Posterior vena cava (tissue), 2 donors: ENCODE data around the gene CD7. TPM values are rescaled to one million over a fixed set of nuclear protein-coding genes. Genes with fewer than 3 reads are reported as not detected.

ENCODE experiments used
- DNase-seq: peaks from one replicate; pipeline ENCODE4 v3.0.0-alpha.2; 2020; ENCODE audit warnings: low spot score
- intact Hi-C, 2 donors: fragments of 100-400 bp; cut with DNase I; formaldehyde crosslinking; loops; one replicate each; pipeline versions ENCODE4 v1.14.1 to v1.14.2; 2022 to 2023
- total RNA-seq, 2 donors: library from RNA; stranded (reverse); fragmentation: NEBNext Ultra II Directional; extraction: Animal tissue kit (Norgen Biotek cat#: 25700); gene quantifications; one replicate each; pipeline ENCODE4 v1.2.1, GENCODE V29; 2021
- donor health status: DM: yes; HTN: yes; CAD: no.
- donor health status: DM: yes; HTN: yes; CAD: no.

Gene CD7
- total RNA-seq, 2 donors from 2014 or later: 1.9 to 3.0 TPM

GRCh38 chr17:82319619-82320062 is 2.2 kb upstream of the CD7 start:
- intact Hi-C loops: loop anchor here (2.0 to 10.0 kb wide), 3 partner anchors 83 to 285 kb away; partner anchors contain the start of genes DCXR (in 1 of the 2) and RAC3 (in 1 of the 2)

GRCh38 chr17:82318772-82319606 is 1.6 kb upstream of the CD7 start:
- intact Hi-C loops: no loop called here
- no peak for DNase-seq

More at GRCh38 chr17:82319619-82320062, 2.2 kb upstream of the CD7 start:
- no peak for DNase-seq

- intact Hi-C loops: no loop called here
- no peak for DNase-seq
Observed at GRCh38 chr17:82318169-82318498, 726 bp upstream of the CD7 start.

GRCh38 chr17:82316651-82317393 is 586 bp downstream of the CD7 start:
- intact Hi-C loops: no loop called here
- DNase-seq: no peak

GRCh38 chr17:82315703-82316358 is 1.6 kb downstream of the CD7 start:
- DNase-seq: no peak
- intact Hi-C loops: no loop called here

GRCh38 chr17:82314727-82315605 is 2.4 kb downstream of the CD7 start:
- DNase-seq: no peak
- intact Hi-C loops: no loop called here

GRCh38 chr17:82314012-82314726 is 3.2 kb downstream of the CD7 start:
- intact Hi-C loops: no loop called here

GRCh38 chr17:82313195-82314011 is 4.0 kb downstream of the CD7 start:
- DNase-seq: no peak
- intact Hi-C loops: no loop called here

More at GRCh38 chr17:82314012-82314726, 3.2 kb downstream of the CD7 start:
- DNase-seq: no peak

GRCh38 chr17:82311971-82312370 is 5.4 kb downstream of the CD7 start:
- intact Hi-C loops: no loop called here
- DNase-seq: no peak

- intact Hi-C loops: no loop called here
Observed at GRCh38 chr17:82310877-82311276, 6.5 kb downstream of the CD7 start.

GRCh38 chr17:82309656-82310570 is 7.5 kb downstream of the CD7 start:
- intact Hi-C loops: no loop called here
- no peak for DNase-seq

More at GRCh38 chr17:82310877-82311276, 6.5 kb downstream of the CD7 start:
- DNase-seq: no peak

GRCh38 chr17:82305727-82306300 is 11.6 kb downstream of the CD7 start:
- intact Hi-C loops: no loop called here
- no peak for DNase-seq

- no peak for DNase-seq
- intact Hi-C loops: no loop called here
Observed at GRCh38 chr17:82304826-82305726, 12.3 kb downstream of the CD7 start.

GRCh38 chr17:82303944-82304808 is 13.2 kb downstream of the CD7 start:
- intact Hi-C loops: no loop called here
- DNase-seq: no peak
